HepG2 (cell line): ENCODE results near the gene TMEM214. TPM values are rescaled to one million over a fixed set of nuclear protein-coding genes. Genes with fewer than 3 reads are reported as not detected.

Experiments used
- AHR ChIP-seq: IDR thresholded peaks from 2 replicates; pipeline ENCODE4 v1.6.1; 2018; ENCODE audit warnings: missing genetic modification reagents, missing compliant biosample characterization
- ATF2 ChIP-seq: sonication (generic); formaldehyde crosslinking; IDR thresholded peaks from 2 replicates; pipeline ENCODE4 v1.4.0; 2020; ENCODE audit warnings: missing genetic modification reagents
- DMAP1 ChIP-seq: IDR thresholded peaks from 2 replicates; pipeline ENCODE4 v1.6.1; 2016
- DZIP1 ChIP-seq: sonication (generic); formaldehyde crosslinking; IDR thresholded peaks from 2 replicates; pipeline ENCODE4 v1.5.0; 2020; ENCODE audit warnings: mild to moderate bottlenecking, missing genetic modification reagents
- GPBP1L1 ChIP-seq: sonication (generic); formaldehyde crosslinking; IDR thresholded peaks from 2 replicates; pipeline ENCODE4 v1.5.0; 2020; ENCODE audit warnings: mild to moderate bottlenecking, missing genetic modification reagents
- HDAC1 ChIP-seq: sonication (generic); formaldehyde crosslinking; IDR thresholded peaks from 2 replicates; pipeline ENCODE4 v1.5.1; 2020; ENCODE audit warnings: mild to moderate bottlenecking, missing genetic modification reagents
- HIC2 ChIP-seq: sonication (generic); formaldehyde crosslinking; IDR thresholded peaks from 2 replicates; pipeline ENCODE4 v1.9.0; 2022; ENCODE audit warnings: low read depth, missing genetic modification reagents
- KMT2A ChIP-seq: sonication (generic); formaldehyde crosslinking; IDR thresholded peaks from 2 replicates; pipeline ENCODE4 v1.4.0; 2020; ENCODE audit warnings: missing genetic modification reagents
- MXD1 ChIP-seq: sonication (generic); formaldehyde crosslinking; IDR thresholded peaks from 2 replicates; pipeline ENCODE4 v1.4.0; 2020; ENCODE audit warnings: mild to moderate bottlenecking, missing genetic modification reagents
- NONO ChIP-seq, 2 experiments: fragments of 450-650 bp in 1 of 2; sonication (generic) in 1 of 2; formaldehyde crosslinking in 1 of 2; IDR thresholded peaks in 1 of 2; conservative IDR thresholded peaks in 1 of 2; 2 replicates each; pipeline versions ENCODE4 v1.6.1 to v1.8.0; 2017 to 2022; ENCODE audit warnings: mild to moderate bottlenecking in 1 of 2, missing genetic modification reagents in 1 of 2, moderate library complexity in 1 of 2
- RAD21 ChIP-seq: fragments of 450-650 bp; formaldehyde crosslinking; IDR thresholded peaks from 2 replicates; pipeline ENCODE4 v1.5.0; 2020; ENCODE audit warnings: mild to moderate bottlenecking
- REST ChIP-seq, 2 experiments: IDR thresholded peaks; 2 replicates each; pipeline ENCODE4 v1.6.1; 2011 to 2012; ENCODE audit warnings: low read length in 2 of 2, borderline replicate concordance in 1 of 2, low read depth in 1 of 2, mild to moderate bottlenecking in 1 of 2, moderate library complexity in 1 of 2
- SIN3A ChIP-seq: IDR thresholded peaks from 2 replicates; pipeline ENCODE4 v1.6.1; 2011; ENCODE audit warnings: low read depth, mild to moderate bottlenecking, control low read depth, low read length, borderline replicate concordance
- ZEB1 ChIP-seq: IDR thresholded peaks from 2 replicates; pipeline ENCODE4 v1.6.1; 2012; ENCODE audit warnings: mild to moderate bottlenecking, low read depth, inconsistent platforms; ENCODE audit not compliant: insufficient replicate concordance
- ZNF207 ChIP-seq: fragments of 450-650 bp; IDR thresholded peaks from 2 replicates; pipeline ENCODE4 v1.6.1; 2016; ENCODE audit warnings: antibody characterized with exemption, borderline replicate concordance
- ZNF430 ChIP-seq: sonication (generic); formaldehyde crosslinking; IDR thresholded peaks from 2 replicates; pipeline ENCODE4 v1.9.0; 2021; ENCODE audit warnings: mild to moderate bottlenecking, missing genetic modification reagents
- ZNF563 ChIP-seq: sonication (generic); formaldehyde crosslinking; IDR thresholded peaks from 2 replicates; pipeline ENCODE4 v1.8.0; 2022; ENCODE audit warnings: mild to moderate bottlenecking, moderate library complexity, missing genetic modification reagents
- polyA plus RNA-seq, 8 experiments: library from polyadenylated mRNA; depleted of rRNA in 3 of 8; stranded (reverse) in 7 of 8; unstranded in 1 of 8; fragments of >200 nt; fragmentation: Illumina TruSeq in 4 of 8; extraction: Trizol in 4 of 8; gene quantifications; 2 replicates each; pipeline versions ENCODE4 v1.2.1 to v1.2.3, GENCODE V29; 2011 to 2016; ENCODE audit warnings: low read depth in 4 of 8, missing spikeins in 1 of 8, mixed read lengths in 1 of 8; ENCODE audit not compliant: insufficient read depth in 1 of 8
- total RNA-seq, 5 experiments: library from RNA; depleted of rRNA; stranded (reverse); fragments of >200 nt; fragmentation: Illumina TruSeq; extraction: Trizol; gene quantifications; 2 replicates each; pipeline ENCODE4 v1.2.3, GENCODE V29; 2016; ENCODE audit warnings: low read depth in 1 of 5

TMEM214 gene
- total and polyA plus RNA-seq, 2 of the 13 experiments (the other 11 are each of a cell fraction or from before 2014, with no cell fraction given): 58.3 to 132 TPM

GRCh38 chr2:27071277-27071989 is 38.7 kb downstream of the TMEM214 start, which contains the start of gene OST4 (continued):
- TF ChIP-seq HIC2: no peak
- TF ChIP-seq REST (IDR thresholded peaks at IDR 0.05; ENCODE audit: borderline replicate concordance in 1 of 2, low read depth in 1 of 2, low read length in 2 of 2): peak in 1 of 2 experiments; percentile 67; a peak in 1 of 4 replicates
- TF ChIP-seq ZNF430 (CRISPR knock-in tag): peak; percentile 35; the same call in 1 of the 2 replicates
- TF ChIP-seq SIN3A: peak; percentile 89
- peak; percentile 93 for TF ChIP-seq KMT2A (CRISPR knock-in tag)
- TF ChIP-seq ZNF563 (CRISPR knock-in tag): peak; percentile 90; the same call in 1 of the 2 replicates
- no peak for TF ChIP-seq NONO (IDR thresholded peaks at IDR 0.05)
- peak; percentile 80 for TF ChIP-seq NONO (CRISPR knock-in tag; conservative IDR thresholded peaks at IDR 0.05)
- TF ChIP-seq AHR (CRISPR knock-in tag): no peak
- TF ChIP-seq DZIP1 (CRISPR knock-in tag): peak; percentile 64; the same call in 1 of the 2 replicates
- TF ChIP-seq ATF2 (CRISPR knock-in tag): peak; percentile 82; the same call in 1 of the 2 replicates
- peak; percentile 89; the same call in 1 of the 2 replicates for TF ChIP-seq DMAP1
- TF ChIP-seq GPBP1L1 (CRISPR knock-in tag): no peak
- TF ChIP-seq MXD1 (CRISPR knock-in tag): peak; percentile 43
- peak; percentile 52 for TF ChIP-seq RAD21 (CRISPR knock-in tag)
- no peak for TF ChIP-seq ZEB1
- no peak for TF ChIP-seq ZNF207
- peak; percentile 92 for TF ChIP-seq HDAC1 (CRISPR knock-in tag)
